ENCODE measurements around the gene HOXD13.

The HOXD13 gene

GRCh38 chr2:176081376-176081836 lies 11.1 kb upstream of the HOXD13 start:
- DNase-seq, result no peak

- no peak for DNase-seq
These were observed 10.5 kb upstream of the HOXD13 start for GRCh38 chr2:176081837-176082524.

GRCh38 chr2:176082525-176082823 lies 10.0 kb upstream of the HOXD13 start:
- DNase-seq, result no peak

GRCh38 chr2:176082824-176083751 lies 9.4 kb upstream of the HOXD13 start:
- DNase-seq, result no peak

GRCh38 chr2:176083796-176084261 lies 8.7 kb upstream of the HOXD13 start, which contains the start of gene EVX2:
TSS of gene EVX2 (minus strand) at chr2:176083962. CDS start at chr2:176083776, 186 bp downstream.
- DNase-seq, result no peak

- DNase-seq, result no peak
These were observed 7.9 kb upstream of the HOXD13 start for GRCh38 chr2:176084611-176085119.

- no peak for DNase-seq
These were observed 7.3 kb upstream of the HOXD13 start for GRCh38 chr2:176085120-176085788.

GRCh38 chr2:176085861-176086771 lies 6.4 kb upstream of the HOXD13 start:
- DNase-seq, result peak; percentile 32

GRCh38 chr2:176087330-176088047 lies 5.0 kb upstream of the HOXD13 start:
- DNase-seq, result no peak

- peak; percentile 46 for DNase-seq
These were observed 4.2 kb upstream of the HOXD13 start for GRCh38 chr2:176088048-176088936.

- DNase-seq, result no peak
These were observed 3.3 kb upstream of the HOXD13 start for GRCh38 chr2:176088937-176089842.

GRCh38 chr2:176089843-176090395 lies 2.6 kb upstream of the HOXD13 start:
- DNase-seq, result no peak

GRCh38 chr2:176090862-176091261 lies 1.7 kb upstream of the HOXD13 start:
- DNase-seq, result no peak

- DNase-seq, result no peak
These were observed 927 bp upstream of the HOXD13 start for GRCh38 chr2:176091329-176092258.

- DNase-seq, result no peak
These were observed 800 bp downstream of the HOXD13 start for GRCh38 chr2:176093145-176093897.

- DNase-seq, result no peak
These were observed 1.4 kb downstream of the HOXD13 start for GRCh38 chr2:176093898-176094249.

GRCh38 chr2:176094349-176094748 lies 1.8 kb downstream of the HOXD13 start:
- DNase-seq, result no peak
